ENCODE measurements around the gene TEN1. TPM values are rescaled to one million over a fixed set of nuclear protein-coding genes. Genes with fewer than 3 reads are reported as not detected.

The TEN1 gene
- total RNA-seq, 1 donor from 2014 or later = 15.9 TPM

GRCh38 chr17:76009447-76009846, 30.4 kb downstream of the TEN1 start:
- H3K36me3 Mint-ChIP-seq = peaks cover 8% of the 10 kb centered on the region
- H3K27ac Mint-ChIP-seq = no peak overlapping the region
- TF ChIP-seq, protein P1, sequence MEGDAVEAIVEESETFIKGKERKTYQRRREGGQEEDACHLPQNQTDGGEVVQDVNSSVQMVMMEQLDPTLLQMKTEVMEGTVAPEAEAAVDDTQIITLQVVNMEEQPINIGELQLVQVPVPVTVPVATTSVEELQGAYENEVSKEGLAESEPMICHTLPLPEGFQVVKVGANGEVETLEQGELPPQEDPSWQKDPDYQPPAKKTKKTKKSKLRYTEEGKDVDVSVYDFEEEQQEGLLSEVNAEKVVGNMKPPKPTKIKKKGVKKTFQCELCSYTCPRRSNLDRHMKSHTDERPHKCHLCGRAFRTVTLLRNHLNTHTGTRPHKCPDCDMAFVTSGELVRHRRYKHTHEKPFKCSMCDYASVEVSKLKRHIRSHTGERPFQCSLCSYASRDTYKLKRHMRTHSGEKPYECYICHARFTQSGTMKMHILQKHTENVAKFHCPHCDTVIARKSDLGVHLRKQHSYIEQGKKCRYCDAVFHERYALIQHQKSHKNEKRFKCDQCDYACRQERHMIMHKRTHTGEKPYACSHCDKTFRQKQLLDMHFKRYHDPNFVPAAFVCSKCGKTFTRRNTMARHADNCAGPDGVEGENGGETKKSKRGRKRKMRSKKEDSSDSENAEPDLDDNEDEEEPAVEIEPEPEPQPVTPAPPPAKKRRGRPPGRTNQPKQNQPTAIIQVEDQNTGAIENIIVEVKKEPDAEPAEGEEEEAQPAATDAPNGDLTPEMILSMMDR (conservative IDR thresholded peaks at IDR 0.05) = no peak
- no peak overlapping the region for H3K4me3 Mint-ChIP-seq
- H3K27me3 Mint-ChIP-seq = no peaks in the 10 kb centered on the region
- H3K9me3 Mint-ChIP-seq = no peaks in the 10 kb centered on the region
- no peak for DNase-seq (ENCODE audit: extremely low spot score, unreplicated experiment)
- peaks cover 15% of the 10 kb centered on the region for H3K4me1 Mint-ChIP-seq (ENCODE audit: unreplicated experiment)

DNA sequence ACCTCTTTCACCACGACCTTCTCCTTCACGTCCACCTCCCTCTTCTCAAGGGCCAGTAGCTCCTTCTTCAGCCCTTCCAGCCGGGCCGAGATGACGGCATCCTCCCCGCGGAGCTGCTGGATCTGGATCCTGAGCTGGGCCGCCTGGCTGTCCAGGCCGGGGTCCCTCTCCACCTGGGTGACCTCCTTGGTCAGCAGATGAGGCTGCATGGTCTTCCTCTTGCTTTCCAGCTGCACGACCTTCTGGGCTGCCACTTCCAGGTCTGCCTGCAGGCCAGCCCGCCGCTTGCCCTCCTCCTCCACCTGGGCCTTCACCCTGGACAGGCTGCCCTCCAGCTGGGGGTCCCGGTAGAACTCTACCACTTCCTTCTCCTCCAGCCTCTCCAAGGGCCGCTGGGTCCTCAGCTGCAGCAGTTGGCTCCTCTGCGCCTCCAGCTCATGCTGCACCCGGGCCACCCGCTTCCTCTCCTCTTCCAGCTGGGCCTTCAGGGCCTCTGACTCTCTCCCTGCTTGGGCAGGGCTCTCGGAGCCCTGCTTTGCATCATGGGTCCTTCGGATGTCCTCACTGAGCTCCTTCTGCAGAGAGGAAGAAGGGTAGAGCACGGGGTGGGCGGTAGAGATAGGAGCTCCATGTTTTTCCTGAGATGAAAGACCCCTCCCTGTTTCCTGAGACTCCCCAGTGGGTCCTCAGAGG, 31.1 kb downstream of the TEN1 start:
- H3K27me3 Mint-ChIP-seq = no peaks in the 10 kb centered on the region
- no peak for DNase-seq (ENCODE audit: extremely low spot score, unreplicated experiment)
- peaks cover 8% of the 10 kb centered on the region for H3K36me3 Mint-ChIP-seq

GRCh38 chr17:76011951-76012350, 32.9 kb downstream of the TEN1 start:
- Mint-ChIP-seq H3K36me3 (no peaks in the 10 kb centered on the region), H3K4me3 (no peak overlapping the region), H3K27me3 (no peaks in the 10 kb centered on the region), H3K27ac (no peak overlapping the region), H3K9me3 (no peaks in the 10 kb centered on the region), H3K4me1 (ENCODE audit: unreplicated experiment) (peaks cover 6% of the 10 kb centered on the region)
- TF ChIP-seq, protein P1 (conservative IDR thresholded peaks at IDR 0.05) = no peak
- no peak for DNase-seq (ENCODE audit: extremely low spot score, unreplicated experiment)

More for the DNA sequence above, 31.1 kb downstream of the TEN1 start:
- no peaks in the 10 kb centered on the region for H3K9me3 Mint-ChIP-seq
- TF ChIP-seq, protein P1 (conservative IDR thresholded peaks at IDR 0.05) = no peak
- H3K27ac Mint-ChIP-seq = no peak overlapping the region
- no peak overlapping the region for H3K4me3 Mint-ChIP-seq
- peaks cover 14% of the 10 kb centered on the region for H3K4me1 Mint-ChIP-seq (ENCODE audit: unreplicated experiment)

DNA sequence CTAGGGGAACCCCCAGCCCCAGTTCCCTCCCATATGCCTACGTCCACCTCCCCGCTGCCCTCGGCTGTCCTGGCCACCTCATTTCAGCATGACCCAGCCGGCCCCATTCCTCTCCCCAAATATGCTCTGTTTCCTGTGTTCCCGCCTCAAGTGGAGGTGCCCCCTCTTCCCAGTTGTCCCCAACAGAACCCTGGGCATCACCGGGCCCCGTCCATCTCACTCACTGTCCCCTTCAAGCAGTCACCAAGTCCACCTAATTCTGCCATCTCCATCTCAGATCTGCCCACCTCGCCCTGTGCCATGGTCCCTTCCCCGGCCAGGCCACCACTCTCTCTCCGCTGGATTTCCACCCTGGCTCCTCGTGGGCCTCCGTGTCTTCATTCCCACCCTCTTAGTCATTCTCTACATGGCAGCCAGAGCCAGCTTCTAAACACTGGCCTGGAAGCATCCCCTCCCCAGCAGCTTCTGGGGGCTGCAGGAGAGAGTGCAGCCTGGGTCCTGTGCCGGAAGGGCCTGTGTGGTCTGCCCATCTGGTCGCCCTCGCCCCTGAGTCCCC, 34.4 kb downstream of the TEN1 start:
- Mint-ChIP-seq H3K36me3 (no peaks in the 10 kb centered on the region), H3K9me3 (no peaks in the 10 kb centered on the region), H3K27me3 (no peaks in the 10 kb centered on the region), H3K4me1 (ENCODE audit: unreplicated experiment) (peaks cover 6% of the 10 kb centered on the region), H3K27ac (no peak overlapping the region), H3K4me3 (no peak overlapping the region)
- DNase-seq (ENCODE audit: extremely low spot score, unreplicated experiment) = no peak
- TF ChIP-seq, protein P1 (conservative IDR thresholded peaks at IDR 0.05) = no peak

DNA sequence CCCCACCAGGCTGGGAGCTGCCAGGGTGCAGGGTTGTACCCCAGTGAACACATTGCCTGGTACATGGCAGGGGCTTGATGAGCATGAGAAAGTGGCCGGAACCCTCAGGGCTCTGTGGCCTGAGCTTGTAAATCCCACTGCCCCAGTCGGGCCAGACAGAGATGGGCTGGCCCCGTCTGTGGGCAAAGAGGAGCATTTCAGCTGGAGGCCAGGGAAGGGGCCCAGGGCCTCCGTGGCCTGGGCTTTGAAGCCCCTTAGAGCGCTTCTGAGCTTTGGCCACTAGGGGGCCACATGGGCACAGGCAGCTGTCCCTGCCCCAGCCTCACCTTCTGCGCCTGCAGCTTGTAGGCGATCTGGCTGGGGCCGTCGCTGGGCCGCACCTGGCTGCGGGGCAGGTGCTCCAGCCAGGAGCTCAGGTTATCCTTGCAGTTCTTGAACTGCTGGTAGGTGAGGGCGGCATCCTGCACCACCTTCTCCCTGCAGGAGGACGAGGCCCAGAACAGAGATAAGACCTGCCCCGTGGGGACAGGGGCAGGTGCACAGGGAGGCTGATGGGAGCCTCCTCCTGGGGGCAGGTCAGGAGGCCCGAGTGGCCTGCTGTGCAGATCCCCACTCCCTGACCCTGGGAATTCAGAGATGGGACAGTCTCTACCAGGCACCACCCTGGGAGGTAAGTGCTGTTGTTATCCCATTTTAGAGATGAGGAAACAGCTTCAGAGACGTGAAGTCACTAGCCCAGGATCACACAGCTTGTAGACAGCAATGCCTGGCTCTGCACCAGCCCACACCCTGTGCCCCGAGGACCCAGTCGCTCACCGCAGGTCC, 35.3 kb downstream of the TEN1 start:
- Mint-ChIP-seq H3K4me3 (no peak overlapping the region), H3K27ac (peak overlapping the region; percentile 70), H3K9me3 (no peaks in the 10 kb centered on the region), H3K36me3 (no peaks in the 10 kb centered on the region), H3K27me3 (no peaks in the 10 kb centered on the region), H3K4me1 (ENCODE audit: unreplicated experiment) (peaks cover 6% of the 10 kb centered on the region)
- peak; percentile 86 for DNase-seq (ENCODE audit: extremely low spot score, unreplicated experiment)
- TF ChIP-seq, protein P1 (conservative IDR thresholded peaks at IDR 0.05) = peak; percentile 99
